GM21576 (cell line): ENCODE measurements around the gene GZMM.
A peak's percentile ranks its signal among the peaks of the same experiment; 100 is the strongest.

Experiments
- ATAC-seq: cut with Tn5 transposase; IDR thresholded peaks from one replicate; pipeline ENCODE4 v1.9.1; 2021; ENCODE audit warnings: mild to moderate bottlenecking, moderate library complexity; ENCODE audit not compliant: unreplicated experiment

The GZMM gene

GRCh38 chr19:558770-559439 is 15.1 kb downstream of the GZMM start:
- ATAC-seq = no peak

GRCh38 chr19:560121-560520 is 16.3 kb downstream of the GZMM start:
- ATAC-seq = no peak

- ATAC-seq = no peak
Measured at GRCh38 chr19:566403-566802, 22.6 kb downstream of the GZMM start.

GRCh38 chr19:566844-567243 is 23.0 kb downstream of the GZMM start:
- ATAC-seq = no peak

GRCh38 chr19:567296-567900 is 23.5 kb downstream of the GZMM start:
- ATAC-seq = no peak

- ATAC-seq = no peak
Measured at GRCh38 chr19:570251-570686, 26.4 kb downstream of the GZMM start.

- ATAC-seq = no peak
Measured at GRCh38 chr19:570937-571565, 27.2 kb downstream of the GZMM start.

GRCh38 chr19:571566-571974 is 27.7 kb downstream of the GZMM start:
- no peak for ATAC-seq

- ATAC-seq = peak; percentile 66
Measured at GRCh38 chr19:572140-572742, 28.4 kb downstream of the GZMM start, which contains the start of gene BSG. BSG (plus strand) TSS chr19:572596; CDS start chr19:572635, 39 bp downstream.

GRCh38 chr19:572743-573518 is 29.1 kb downstream of the GZMM start:
- peak; percentile 20 for ATAC-seq

GRCh38 chr19:573519-573825 is 29.6 kb downstream of the GZMM start:
- ATAC-seq = no peak

- ATAC-seq = no peak
Measured at GRCh38 chr19:574658-575526, 31.0 kb downstream of the GZMM start.

GRCh38 chr19:575527-576506 is 32.0 kb downstream of the GZMM start:
- no peak for ATAC-seq

- no peak for ATAC-seq
Measured at GRCh38 chr19:576768-577438, 33.0 kb downstream of the GZMM start.

GRCh38 chr19:577439-578392 is 33.9 kb downstream of the GZMM start:
- ATAC-seq = no peak

GRCh38 chr19:579111-579841 is 35.4 kb downstream of the GZMM start:
- ATAC-seq = no peak

- ATAC-seq = no peak
Measured at GRCh38 chr19:579842-580155, 35.9 kb downstream of the GZMM start.
